ENCODE data around the gene TOMT. TPM values are rescaled to one million over a fixed set of nuclear protein-coding genes. Genes with fewer than 3 reads are reported as not detected.

The TOMT gene
- total RNA-seq, 1 experiment from 2014 or later: not detected

Other genes starting within 250 kb of the TOMT start
- not detected in 2 replicates for gene DEFB131B, start 227.5 kb upstream of the TOMT start, total RNA-seq (2014; rRNA removed; shearing (Covaris generic))
- 1.4 and 2.6 TPM in 2 replicates for gene XNDC1N, start 177.3 kb upstream of the TOMT start, total RNA-seq (2014; rRNA removed; shearing (Covaris generic))
- 19.1 and 25.8 TPM in 2 replicates for gene RNF121, start 176.9 kb upstream of the TOMT start, total RNA-seq (2014; rRNA removed; shearing (Covaris generic))
- gene IL18BP, start 107.0 kb upstream of the TOMT start, total RNA-seq (2014; rRNA removed; shearing (Covaris generic)): 0.60 and 1.2 TPM in 2 replicates
- gene NUMA1, start 25.4 kb upstream of the TOMT start, total RNA-seq (2014; rRNA removed; shearing (Covaris generic)): 67.5 and 71.5 TPM in 2 replicates
- gene LRRC51, start 25.1 kb upstream of the TOMT start, total RNA-seq (2014; rRNA removed; shearing (Covaris generic)): 3.9 and 9.3 TPM in 2 replicates
- gene LAMTOR1, start 2.6 kb upstream of the TOMT start, total RNA-seq (2014; rRNA removed; shearing (Covaris generic)): 94.0 and 110 TPM in 2 replicates
- 70.4 and 74.9 TPM in 2 replicates for gene ANAPC15, start 6.8 kb downstream of the TOMT start, total RNA-seq (2014; rRNA removed; shearing (Covaris generic))
- not detected in 2 replicates for gene FOLR3, start 29.8 kb downstream of the TOMT start, total RNA-seq (2014; rRNA removed; shearing (Covaris generic))
- 3.4 and 6.6 TPM in 2 replicates for gene FOLR1, start 86.2 kb downstream of the TOMT start, total RNA-seq (2014; rRNA removed; shearing (Covaris generic))
- not detected in 2 replicates for gene FOLR2, start 110.9 kb downstream of the TOMT start, total RNA-seq (2014; rRNA removed; shearing (Covaris generic))
- 23.6 and 40.7 TPM in 2 replicates for gene INPPL1, start 118.8 kb downstream of the TOMT start, total RNA-seq (2014; rRNA removed; shearing (Covaris generic))
- gene PHOX2A, start 138.3 kb downstream of the TOMT start, total RNA-seq (2014; rRNA removed; shearing (Covaris generic)): not detected in 2 replicates

Measured in H4 (cell line).